GM21367 (cell line): ENCODE data around the gene HOXC10.

Experiments
- ATAC-seq: cut with Tn5 transposase; IDR thresholded peaks from one replicate; pipeline ENCODE4 v1.9.1; 2021; ENCODE audit not compliant: unreplicated experiment

Gene HOXC10

DNA sequence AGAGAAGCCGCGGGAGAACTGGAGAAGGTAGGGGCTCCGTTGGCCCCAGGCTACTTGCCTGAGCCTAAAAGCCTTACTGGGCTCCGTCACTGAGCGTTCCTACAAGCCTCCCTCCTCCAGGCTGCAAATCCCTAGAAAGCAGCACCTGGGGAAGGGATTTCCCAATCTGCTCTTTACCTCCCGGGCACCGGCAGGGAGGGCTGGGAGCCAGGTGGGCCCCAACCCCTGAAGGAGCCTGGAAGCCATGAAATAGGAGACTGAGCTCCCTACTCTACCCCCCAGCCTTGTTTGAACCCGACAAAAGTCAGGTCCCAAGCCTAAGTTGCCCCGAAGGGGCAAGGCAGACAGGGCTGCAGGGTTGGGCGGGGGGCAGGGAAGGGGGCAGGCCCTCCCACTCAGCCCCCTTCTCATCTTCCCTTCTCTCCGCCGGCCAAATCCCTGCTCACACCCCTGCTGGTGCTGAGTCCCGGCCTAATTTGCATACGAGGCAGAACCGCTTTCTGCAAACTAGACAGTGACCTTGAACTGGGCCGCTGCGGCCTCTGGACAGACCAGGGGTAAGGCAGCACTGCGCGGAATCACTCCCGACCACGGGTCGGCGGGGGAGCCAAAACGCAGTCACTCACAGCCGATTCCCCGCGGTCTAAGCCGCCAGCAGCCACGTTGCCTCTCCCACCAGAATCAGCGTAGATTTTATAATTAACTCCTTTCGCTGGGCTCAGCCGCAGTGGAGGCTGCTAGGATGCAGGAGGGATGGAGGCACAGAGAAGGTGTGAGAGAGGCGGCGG, 34.0 kb upstream of the HOXC10 start:
- ATAC-seq: no peak

DNA sequence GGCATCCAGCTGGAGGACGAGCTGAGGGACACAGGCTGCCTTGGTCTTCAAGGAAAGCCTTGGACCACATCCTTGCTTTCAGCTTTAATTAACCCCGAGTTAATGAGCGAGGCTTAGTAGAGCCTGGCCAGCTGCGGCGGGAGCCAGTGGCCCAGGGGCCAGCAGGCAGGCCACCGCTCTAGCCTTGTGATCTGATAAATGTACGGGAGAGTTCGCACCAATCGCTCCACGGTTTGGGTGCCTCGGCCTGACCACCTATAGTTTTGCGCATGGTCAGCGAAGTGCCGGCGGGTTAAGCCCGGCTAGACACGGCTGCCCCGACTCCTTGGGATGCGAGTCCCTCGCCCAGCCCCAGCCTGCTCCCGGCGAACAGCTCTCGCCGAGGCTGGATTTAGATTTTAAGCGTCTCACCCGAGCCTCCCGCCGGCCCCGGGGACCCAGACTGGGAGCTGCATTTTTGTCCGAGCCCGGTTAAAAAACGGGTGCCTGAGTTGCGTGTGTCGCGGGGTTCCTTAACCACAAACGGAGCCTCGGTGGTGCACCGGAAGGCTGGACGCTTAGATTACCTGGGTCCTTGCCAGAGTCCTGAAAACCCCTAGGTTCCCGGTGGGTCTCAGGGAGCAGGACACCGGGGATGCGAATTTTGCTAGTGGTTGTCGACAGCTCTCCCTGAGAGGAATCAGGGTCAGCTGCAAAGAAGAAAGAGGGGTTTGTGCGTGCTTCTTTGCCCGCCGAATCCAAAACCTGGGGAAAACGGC, 33.2 kb upstream of the HOXC10 start:
- no peak for ATAC-seq

DNA sequence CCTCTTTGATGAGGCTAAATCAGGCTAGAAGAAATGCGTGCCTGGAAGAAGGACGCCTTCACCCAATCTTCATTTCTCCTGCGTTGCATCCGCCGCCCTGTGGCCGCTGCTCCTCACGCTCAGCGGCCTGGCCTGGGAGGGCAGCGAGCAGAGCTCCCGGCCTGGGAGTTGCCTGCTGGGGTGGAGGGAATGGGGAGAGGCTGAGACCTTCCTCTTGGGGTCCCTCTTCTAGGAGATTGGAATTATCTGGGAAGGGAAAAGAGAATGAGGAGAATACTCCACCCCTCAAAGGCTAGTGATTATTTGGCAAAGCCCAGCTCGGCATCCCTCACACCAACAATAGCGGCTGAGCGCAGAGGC, 32.6 kb upstream of the HOXC10 start:
- ATAC-seq: no peak

DNA sequence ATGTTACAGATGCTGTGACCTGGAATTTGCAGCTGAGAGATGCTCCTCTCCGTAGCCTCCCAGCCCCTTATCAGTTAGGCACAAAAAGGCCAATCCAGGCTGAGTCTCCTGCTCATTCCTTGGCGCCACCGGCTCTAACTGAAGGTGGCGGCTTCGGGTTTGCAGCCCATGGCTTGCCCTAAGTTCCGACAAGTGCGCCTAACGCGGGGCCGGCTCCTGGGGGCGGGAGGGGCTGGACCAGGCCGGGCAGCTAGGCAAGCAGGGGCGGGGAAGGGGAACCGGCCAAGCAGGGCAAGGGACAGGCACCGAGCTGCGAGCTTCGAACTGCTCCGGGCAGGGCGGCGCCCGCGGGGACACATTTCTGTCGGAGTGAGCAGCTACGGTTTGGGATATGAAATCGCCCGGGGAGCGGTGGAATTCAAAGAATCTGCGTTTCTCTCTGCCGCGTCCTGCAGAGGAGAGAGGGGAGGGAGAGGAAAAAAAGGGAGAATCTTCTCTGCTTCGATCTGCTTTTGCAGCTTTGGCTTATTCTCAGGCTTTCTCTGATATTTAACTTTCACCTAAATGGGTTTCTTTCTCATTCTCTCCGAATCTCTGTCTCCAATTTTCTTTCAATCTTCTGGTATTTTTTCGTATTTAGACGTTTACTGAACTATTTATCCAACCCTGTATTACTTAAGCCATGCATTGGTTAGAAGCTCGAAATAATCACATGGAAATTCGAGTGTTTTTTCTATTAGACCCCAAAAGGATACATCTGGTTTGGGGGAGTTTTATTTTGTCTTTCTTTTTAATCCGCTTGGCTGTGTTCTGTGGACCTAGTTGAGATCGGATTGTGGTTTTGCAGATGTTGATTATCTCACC, 31.8 kb upstream of the HOXC10 start:
- no peak for ATAC-seq

DNA sequence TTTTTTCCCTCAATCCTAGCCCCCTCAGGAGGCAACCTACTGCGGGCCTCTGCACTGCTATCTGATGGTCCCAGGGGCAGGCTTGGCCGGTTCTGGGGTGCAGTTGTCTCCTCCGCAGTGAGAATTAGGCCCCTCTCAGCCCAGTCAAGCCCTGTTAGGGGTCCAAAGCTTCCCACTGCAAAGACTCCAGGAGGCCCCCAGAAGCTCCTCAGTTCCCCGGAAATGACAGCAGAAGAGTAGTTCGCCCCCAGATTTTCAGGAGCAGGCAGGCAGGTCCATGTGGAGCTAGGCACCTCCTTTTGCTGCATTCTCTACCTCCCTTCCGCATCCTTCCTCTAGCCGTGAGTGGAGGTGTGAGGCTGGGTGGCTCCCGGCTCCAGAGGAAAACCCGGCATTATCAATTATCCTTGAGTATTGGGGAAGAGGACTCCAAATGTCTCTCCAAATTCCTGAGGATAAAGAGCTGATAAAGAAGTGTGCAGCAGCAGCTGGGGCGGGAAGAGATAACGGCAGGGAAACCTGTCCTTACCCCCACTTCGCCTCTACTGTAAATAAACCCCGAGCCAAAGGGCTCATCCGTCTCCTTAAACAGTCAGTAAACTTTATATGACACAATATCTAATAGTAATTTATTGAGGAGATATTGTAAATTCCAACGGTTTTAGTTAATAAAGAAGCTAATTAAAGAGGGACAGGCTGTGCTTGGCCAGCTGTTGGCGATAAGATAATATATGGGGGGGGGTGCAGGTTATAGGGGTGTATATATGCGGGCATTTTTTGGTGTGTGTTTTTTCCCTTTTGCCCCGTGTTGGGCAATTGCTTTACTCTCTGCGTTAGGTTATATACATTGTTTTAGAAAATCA, 30.9 kb upstream of the HOXC10 start:
- ATAC-seq: no peak

DNA sequence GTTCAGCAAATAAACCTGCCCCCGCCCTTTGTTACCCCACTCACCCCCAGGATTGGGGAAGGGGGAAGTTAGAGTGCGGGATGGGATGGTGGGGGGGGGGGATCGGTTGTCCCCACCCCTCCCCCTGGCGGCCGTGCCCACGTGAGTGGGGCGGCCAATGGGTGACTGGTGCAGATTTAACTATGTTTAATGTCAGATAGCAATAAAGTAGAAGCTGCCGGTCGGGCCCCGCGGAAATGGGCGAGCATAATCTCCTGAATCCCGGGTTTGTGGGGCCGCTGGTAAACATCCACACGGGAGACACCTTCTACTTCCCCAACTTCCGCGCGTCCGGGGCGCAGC, 30.3 kb upstream of the HOXC10 start, which contains the start of gene HOXC12:
Gene HOXC12 (plus strand): TSS at position 210 of the 342 bp plus-strand sequence. CDS start 27 bp downstream, at position 237.
- no peak for ATAC-seq

DNA sequence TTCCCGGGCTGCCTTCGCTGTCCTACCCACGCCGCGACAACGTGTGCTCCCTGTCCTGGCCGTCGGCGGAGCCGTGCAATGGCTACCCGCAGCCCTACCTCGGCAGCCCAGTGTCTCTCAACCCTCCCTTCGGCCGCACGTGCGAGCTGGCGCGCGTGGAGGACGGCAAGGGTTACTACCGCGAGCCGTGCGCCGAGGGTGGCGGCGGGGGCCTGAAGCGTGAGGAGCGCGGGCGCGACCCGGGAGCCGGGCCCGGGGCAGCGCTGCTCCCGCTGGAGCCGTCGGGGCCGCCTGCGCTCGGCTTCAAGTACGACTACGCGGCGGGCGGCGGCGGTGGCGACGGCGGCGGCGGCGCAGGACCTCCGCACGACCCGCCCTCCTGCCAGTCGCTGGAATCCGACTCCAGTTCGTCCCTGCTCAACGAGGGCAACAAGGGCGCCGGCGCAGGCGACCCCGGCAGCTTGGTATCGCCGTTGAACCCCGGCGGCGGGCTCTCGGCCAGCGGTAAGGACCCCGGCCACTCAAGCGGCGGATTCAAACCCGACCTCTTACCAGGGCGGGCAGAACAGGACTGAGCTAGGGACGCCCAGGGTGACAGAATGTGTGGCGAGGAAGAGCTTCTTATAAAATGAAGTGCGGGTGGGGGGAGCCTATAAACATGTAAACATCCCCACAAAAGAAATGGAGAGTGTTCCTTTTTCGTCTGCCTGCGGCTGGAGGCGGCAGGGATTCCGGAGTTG, 29.7 kb upstream of the HOXC10 start:
- ATAC-seq: no peak

DNA sequence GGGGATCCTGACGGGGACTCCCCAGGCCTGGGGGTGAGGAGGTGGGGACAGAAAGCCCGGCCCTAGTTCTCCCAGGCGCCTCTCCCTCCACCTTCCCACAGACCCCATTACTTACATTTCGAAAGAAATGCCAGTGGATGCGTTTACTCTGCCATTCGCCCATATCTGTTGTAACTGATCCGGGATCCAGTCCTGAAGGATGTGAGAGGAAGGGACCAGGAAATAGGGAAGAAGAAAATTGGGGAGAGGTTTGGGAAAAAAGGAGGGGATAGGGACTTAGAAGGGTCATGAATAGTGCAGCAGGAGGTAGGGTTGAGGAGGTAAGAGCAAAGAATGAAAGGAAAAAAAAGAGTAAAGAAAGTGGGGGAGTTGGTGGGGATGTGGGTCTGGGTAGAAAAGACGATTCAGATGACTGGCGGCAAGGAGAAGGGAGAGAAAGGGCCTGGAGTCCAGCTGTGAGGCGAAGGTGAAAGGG, 29.1 kb upstream of the HOXC10 start:
- ATAC-seq: no peak

DNA sequence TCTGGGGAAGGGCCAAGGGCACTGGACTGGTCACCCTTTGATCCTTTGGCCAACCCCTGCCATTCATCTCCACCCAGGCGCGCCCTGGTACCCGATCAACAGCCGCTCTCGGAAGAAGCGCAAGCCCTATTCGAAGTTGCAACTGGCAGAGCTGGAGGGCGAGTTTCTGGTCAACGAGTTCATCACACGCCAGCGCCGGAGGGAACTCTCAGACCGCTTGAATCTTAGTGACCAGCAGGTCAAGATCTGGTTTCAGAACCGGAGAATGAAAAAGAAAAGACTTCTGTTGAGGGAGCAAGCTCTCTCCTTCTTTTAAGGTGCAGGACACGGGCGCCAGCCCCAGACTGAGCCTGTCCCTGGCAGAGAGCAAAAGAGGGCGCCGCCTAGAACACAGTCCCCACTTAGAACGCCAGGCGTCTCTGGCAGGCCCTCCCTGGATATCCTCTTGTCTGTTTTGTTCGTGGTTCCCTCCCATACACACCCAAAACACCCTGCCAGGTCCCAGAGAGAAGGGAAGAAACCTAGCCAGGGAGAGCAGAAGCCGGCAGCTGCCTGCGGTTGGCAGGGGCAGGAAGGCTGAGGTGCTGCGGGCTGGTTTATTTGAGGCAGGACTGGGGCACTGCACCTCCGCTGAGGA, 28.6 kb upstream of the HOXC10 start:
- ATAC-seq: no peak

DNA sequence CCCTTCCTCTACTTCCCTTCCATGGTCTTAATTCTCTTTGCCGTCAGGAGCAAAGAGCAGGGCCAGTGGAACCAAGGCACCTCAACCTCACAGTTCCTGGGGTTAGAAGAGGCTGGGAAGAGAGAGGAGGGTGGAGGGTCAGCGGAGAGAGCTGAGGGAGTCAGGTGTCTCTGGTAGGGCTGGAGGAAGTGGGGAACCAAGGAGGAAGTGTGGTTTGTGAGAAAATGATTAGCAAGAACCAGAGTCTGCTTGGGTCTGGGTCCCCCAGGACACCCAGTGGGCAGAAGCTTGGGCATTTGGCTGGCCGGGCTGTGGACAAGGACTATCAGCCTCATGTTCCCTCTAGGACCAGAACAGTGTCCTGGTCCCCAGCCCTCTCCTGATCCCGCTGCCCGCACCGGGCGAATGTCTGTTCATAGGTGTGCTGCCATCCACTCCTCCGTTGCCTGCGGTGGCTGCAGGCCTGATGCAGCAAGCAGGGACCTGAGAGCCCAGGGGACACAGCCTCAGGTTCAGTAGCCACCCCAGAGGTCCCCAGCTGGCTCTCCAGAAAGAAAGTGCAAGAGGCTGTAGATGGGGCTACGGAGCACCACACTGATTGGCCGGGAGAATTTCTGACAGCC, 27.9 kb upstream of the HOXC10 start:
- no peak for ATAC-seq

DNA sequence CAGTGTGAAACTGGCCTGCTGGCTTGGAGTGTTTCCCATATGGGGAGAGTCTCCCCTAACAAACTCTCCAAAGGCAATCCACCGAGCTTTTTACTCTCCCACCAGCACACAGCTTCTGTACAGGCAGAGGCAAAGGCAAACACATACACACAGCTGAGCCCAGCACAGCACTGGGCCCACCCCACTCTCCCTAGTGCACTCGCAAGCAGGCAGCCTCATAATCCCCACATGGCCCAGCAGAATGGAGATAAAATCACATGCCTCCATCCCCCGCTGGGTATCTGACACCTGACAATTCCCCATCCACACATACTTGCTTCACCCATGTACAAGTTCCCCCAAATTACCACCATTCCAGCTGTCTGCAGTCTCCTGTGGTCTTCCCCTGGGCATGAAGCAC, 26.8 kb upstream of the HOXC10 start:
- ATAC-seq: no peak

DNA sequence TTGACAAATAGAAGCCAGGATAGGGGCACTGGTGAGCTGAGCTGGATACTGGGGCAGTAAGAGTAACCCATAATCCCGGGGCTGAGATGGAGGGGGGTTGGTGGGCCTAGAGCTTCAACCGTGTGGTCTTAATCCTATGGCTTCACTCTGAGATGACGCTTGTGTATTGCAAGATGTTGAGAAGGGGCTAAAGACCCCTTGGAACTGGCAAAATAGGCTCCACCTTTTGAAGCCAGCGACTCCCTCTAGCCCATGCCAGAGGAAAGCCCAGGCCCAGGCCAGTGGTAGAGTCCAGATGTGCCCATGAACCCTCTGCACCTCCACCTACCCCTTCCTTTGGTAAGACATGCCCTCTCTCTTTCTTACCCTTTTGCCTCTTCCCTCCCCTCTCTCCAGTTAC, 25.6 kb upstream of the HOXC10 start:
- no peak for ATAC-seq

DNA sequence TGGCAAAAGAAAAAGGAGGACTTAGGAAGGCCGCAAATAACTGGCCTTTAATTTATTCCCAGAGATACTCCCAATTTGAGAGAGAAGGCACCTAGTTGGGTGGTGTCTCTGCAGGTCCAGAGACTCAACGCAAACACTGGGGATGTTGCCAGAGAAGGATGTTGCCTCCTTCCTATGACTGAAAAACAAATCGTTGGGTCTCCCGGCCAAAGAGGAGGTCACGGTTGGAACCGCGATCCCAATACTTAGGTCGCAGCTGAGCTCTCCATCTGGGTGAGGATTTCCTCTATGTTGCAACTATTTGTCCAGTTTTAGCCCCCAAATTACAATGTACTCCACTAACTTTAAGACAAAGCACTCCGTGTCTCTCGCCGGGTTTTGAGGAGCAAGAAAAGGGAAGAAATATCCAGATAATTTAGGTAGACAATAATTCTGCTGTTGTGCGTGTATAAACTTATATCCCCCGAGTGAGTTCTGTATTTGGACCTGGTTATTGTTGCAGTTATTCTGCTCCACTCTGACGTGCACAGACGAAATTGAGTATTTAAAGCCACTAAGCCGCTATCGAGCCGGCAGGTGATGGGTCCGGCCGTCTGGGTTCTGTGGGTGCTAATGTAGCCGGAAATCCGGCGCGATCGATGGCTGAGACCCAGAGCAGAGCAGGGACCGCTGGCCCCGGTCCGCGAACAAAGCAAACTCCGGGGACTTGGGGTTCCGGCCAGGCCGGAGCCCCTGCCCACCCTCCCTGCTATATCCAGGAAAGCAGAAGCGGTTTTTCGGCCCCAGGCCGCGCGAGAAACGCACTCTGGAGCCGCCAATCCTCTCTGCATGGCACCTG, 24.5 kb upstream of the HOXC10 start:
- ATAC-seq: no peak

DNA sequence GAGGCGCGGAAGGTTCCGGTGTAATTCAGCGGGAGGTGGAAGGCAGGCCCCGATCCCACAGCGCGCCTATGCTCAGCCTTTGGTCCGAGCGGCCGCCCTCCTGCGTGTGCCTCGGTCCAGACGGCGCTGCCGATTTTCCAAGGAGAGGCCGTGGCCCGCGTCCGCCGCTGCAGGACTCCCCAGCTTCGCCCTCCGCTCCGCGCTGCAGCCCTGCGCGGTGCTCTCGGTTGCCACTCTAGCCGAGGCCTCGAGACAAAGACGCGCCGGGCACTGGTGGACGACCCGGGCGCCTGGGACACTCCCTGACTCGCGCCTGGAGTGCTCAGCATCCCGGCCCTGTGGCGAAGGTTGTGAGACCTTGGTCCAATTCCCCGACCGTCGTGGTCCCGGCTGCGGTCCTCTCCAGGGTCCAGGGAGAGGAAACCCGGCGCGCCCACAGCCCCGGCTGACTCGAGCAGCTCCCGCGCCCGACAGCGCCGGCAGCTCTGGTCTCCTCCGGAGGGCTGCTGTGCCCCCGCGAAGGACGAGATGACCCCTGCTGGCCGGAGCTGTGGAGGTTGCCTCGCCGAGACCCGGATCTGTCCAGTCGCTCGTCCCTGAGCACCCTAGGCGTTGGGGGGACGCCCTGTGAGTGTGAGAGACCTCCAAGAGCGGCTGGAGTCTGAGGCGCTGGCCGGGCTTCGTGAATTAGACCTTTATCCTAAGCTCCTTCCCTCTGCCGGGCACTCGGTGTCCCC, 23.8 kb upstream of the HOXC10 start:
- ATAC-seq: no peak

DNA sequence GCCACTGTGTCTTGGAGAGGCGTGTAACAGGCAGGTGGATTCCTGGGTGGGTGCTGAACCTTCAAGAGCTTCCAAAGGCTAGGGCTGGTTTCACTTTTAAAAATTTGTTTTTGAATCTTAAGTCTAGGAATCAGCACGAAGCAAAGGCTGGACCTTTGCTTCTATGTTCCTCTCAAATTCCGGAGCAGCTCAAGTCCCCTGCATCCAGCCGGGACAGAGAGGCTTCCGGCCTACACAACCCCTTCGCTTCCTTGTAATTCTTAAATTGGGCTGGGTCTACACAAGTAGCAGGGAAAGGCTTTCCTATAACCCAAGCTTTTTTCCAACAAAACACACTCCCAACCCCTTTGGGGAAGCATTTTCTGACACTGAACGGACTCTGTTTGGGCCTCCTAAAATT, 21.9 kb upstream of the HOXC10 start:
- no peak for ATAC-seq

DNA sequence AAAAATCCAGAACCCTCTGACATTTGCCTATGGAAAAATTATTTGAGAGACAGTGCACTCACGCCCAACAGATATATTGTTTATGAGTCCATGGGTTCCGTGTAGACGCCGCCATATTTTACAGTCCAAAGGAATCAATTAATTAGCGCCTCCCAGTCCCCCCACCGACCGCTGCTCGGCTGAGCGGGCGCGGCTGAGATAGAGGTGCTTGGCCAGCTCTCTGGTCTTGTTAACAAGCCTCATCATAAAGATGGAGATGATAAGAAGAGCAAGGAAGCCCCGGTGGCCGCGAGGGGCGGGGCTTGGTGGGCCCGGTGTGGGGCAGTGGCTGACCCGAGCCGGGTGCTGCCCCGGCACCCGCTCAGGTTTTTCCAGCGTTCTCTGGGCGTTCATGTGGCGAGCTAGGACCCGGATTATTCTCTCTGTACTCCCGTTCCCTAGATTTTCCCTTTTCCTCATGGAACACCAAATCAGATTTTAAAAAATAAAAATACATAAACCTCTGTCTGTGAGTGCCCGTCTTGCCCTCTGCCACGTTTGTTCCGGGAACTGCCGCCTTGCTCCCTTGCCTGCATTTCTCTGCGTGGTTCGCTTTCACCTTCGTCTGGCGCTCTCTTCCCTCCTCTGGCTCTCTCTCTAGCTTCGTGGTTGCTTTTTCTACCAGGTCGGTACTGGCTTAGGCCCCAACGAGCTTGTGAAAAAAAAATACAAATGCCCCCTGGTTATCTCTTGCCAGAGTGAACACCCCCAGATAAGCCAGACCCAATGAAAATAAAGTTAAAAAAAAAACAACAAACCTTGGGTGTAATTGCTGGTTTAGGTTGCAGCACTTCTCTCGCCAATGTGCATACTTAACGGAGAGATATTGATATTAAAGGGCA, 21.3 kb upstream of the HOXC10 start:
- ATAC-seq: no peak
